Duodenal mucosa (tissue), 2 donors: Measurements from ENCODE around the gene ZCCHC14.
A peak's percentile ranks its signal among the peaks of the same experiment; 100 is the strongest.

Source experiments
- H3K27ac ChIP-seq: one replicate; pipeline ENCODE4 v1.7.0; 2013; ENCODE audit warnings: low read depth, low read length
- H3K27me3 ChIP-seq, 2 donors: one replicate each; pipeline ENCODE4 v1.7.0; 2013; ENCODE audit warnings: low read length in 2 of 2, control low read depth in 1 of 2; ENCODE audit not compliant: insufficient read depth in 2 of 2, control insufficient read depth in 1 of 2
- H3K36me3 ChIP-seq, 2 donors: one replicate each; pipeline ENCODE4 v1.7.0; 2013; ENCODE audit warnings: low read length in 2 of 2, control low read depth in 1 of 2; ENCODE audit not compliant: insufficient read depth in 2 of 2, control insufficient read depth in 1 of 2
- H3K4me1 ChIP-seq, 2 donors: one replicate each; pipeline ENCODE4 v1.7.0; 2013; ENCODE audit warnings: low read length in 2 of 2, control low read depth in 1 of 2; ENCODE audit not compliant: insufficient read depth in 2 of 2, control insufficient read depth in 1 of 2
- H3K4me3 ChIP-seq, 2 donors: one replicate each; pipeline ENCODE4 v1.7.0; 2013; ENCODE audit warnings: low read length in 2 of 2, low read depth in 1 of 2
- H3K9ac ChIP-seq, 2 donors: one replicate each; pipeline ENCODE4 v1.7.0; 2013; ENCODE audit warnings: low read length in 2 of 2, low read depth in 1 of 2
- H3K9me3 ChIP-seq, 2 donors: one replicate each; pipeline ENCODE4 v1.7.0; 2013; ENCODE audit warnings: low read length in 2 of 2, control low read depth in 1 of 2; ENCODE audit not compliant: control insufficient read depth in 1 of 2

The ZCCHC14 gene

DNA sequence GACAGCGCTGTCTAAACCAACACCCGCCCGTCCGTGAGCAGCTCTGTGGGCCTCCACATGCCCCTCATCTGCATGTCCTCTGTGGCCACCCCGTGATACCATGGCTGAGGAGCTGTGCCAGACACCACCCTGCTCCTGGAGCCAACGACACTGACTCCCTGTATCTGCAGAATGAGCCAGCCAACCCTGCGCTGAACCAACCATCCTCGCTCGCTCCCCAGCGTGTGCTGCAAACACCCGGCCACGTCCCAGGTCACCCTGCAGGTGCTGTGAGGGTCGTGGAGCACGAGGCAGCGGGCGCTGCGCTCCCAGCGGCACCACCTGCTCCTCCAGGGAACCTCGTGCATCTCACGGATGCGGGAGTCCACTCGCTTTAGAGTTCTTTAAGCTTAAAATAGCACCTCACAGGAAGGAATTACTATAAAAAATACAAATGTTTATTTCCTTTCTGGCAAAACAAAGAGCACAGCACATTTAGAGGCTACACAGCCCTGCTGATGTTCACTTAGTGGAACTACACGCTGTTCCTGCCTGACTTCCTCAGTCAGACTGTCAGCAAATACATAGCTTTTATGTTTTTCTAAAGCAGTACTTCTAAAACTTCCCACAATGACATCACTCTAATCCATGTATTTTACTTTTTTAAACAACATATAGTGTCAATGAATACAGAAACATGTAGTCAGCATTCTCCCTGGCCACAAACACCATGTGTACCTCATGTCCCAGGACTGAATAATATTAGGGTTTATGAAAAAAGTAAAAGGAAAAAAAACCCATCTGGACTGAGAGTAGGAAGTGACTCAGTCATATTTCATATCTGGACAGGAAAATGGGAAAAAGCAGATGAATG, 57.2 kb downstream of the ZCCHC14 start:
- Histone ChIP-seq H3K9ac (no peak overlapping the region), H3K27ac (peak overlapping the region; percentile 0), H3K4me1 (peaks cover 0 to 13% of the 10 kb centered on the region in 2 donors), H3K27me3 (no peaks in the 10 kb centered on the region), H3K9me3 (no peaks in the 10 kb centered on the region), H3K36me3 (peaks cover 0 to 14% of the 10 kb centered on the region in 2 donors), H3K4me3 (no peak overlapping the region)

DNA sequence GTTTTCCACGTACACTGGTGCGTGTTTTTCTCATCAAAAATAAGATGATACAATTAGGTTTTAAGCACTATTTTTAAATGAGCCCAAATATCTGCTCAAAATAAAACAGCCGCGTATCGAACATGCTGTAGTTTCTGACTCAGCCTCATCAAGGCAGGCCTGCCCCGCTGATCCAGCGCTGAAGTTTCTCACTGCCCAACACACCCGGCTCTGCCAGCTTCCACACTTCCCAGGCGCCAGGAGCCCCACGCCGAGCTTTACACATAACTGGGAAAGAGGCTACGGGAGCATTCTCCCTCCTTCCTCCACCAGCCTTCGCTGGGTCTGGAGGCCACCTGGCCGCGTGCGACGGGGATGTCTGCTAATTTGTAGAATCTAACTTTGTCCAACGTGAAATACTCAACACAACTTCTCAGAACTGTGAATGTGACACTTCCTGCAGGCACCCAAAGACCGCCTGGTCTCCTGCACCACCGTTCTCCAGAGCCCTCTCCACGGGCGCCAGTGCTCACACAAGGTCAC, 58.6 kb downstream of the ZCCHC14 start:
- Histone ChIP-seq H3K4me1 (peaks cover 0 to 13% of the 10 kb centered on the region in 2 donors), H3K4me3 (no peak overlapping the region), H3K9me3 (no peaks in the 10 kb centered on the region), H3K27me3 (no peaks in the 10 kb centered on the region), H3K36me3 (peaks cover 3 to 21% of the 10 kb centered on the region in 2 donors), H3K9ac (no peak overlapping the region), H3K27ac (no peak overlapping the region)

DNA sequence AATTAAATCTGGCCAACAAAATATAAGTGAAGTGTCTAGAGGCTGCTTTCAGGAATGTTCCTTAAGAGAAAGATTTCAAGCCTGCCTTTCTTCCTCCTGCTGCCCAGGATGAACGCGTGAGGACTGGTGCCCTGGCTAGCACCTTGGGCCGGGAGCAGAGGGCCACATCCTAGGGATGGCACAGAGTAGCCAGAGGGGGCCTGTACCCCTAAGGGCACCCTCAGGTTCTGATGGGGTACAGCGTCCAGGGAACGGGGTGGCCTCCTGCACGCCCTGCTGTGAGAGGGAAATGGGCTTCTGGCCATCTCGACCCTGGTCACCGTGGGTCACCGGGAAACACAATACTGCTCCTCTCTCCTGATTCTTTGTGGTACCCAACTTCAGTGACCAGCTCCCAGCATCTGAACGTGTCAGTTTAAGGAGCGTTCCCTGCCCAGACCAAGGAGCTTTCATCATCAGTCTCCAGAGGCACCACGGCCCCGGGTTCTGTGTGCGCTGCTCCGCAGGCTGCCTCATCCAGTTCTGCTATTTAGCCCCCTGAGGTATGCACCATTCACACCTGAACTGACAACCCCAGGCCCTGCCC, 60.4 kb downstream of the ZCCHC14 start:
- Histone ChIP-seq H3K9ac (no peak overlapping the region), H3K4me3 (no peak overlapping the region), H3K27ac (no peak overlapping the region), H3K9me3 (no peaks in the 10 kb centered on the region), H3K27me3 (no peaks in the 10 kb centered on the region), H3K4me1 (peaks cover 0 to 13% of the 10 kb centered on the region in 2 donors), H3K36me3 (peaks cover 11 to 29% of the 10 kb centered on the region in 2 donors)

DNA sequence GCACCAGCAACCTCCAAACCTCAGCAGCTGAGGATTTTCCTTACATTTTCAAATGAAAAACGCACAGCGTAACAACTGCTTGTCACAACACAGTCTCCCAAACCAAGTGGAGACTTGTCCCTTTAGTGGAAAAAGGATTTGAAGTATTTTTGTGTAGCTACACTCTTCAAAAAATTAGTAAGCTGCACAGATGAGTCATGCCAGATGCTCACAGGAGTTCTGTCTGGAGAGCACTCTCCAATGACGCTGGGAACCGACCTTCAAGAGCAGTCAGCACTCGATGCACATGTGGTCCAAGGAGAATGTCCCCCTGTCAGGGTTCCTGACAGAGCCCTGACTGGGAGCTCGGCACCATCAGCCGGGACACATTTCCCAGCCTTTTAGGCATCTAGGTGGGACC, 60.9 kb downstream of the ZCCHC14 start:
- Histone ChIP-seq H3K27ac (no peak overlapping the region), H3K27me3 (no peaks in the 10 kb centered on the region), H3K4me1 (peaks cover 0 to 13% of the 10 kb centered on the region in 2 donors), H3K9ac (no peak overlapping the region), H3K9me3 (no peaks in the 10 kb centered on the region), H3K36me3 (peaks cover 11 to 29% of the 10 kb centered on the region in 2 donors), H3K4me3 (no peak overlapping the region)

DNA sequence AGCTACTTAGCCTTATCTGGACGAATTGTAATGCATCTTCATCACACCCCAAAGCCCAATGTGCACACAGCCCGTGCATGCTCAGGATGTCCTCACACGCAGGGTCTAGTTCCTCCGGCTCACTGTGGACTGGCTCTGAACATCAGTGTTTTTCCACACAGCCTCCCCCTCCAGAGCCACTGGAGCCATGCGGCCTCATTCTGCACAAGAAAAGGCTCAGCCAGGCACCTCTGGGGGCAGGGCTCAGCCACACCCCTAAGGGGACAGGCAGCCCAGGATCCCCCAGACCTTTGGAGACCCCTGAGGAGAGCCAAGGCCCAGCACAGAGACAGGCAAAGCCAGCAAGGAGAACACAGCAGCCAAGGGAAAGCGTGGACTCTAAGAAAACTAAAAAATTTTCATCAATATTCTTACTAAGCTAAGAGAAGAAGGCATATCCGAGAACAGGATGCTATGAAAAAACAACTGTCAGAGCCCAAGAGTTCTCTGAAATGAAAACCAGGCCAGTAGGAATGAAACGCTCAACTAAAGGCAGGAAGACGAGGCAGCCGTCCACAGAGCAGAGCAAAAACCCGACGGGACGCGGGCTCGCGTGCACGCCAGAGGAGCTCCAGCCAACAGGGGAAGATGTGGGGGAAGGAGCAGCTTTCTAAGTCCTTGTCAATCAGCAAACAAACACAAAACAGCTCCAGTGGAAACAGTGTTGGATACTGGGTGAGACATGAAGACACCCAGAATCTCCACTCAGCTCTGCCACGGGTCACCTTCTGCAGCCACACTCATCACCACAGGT, 66.2 kb downstream of the ZCCHC14 start:
- no peak overlapping the region for H3K27ac ChIP-seq

DNA sequence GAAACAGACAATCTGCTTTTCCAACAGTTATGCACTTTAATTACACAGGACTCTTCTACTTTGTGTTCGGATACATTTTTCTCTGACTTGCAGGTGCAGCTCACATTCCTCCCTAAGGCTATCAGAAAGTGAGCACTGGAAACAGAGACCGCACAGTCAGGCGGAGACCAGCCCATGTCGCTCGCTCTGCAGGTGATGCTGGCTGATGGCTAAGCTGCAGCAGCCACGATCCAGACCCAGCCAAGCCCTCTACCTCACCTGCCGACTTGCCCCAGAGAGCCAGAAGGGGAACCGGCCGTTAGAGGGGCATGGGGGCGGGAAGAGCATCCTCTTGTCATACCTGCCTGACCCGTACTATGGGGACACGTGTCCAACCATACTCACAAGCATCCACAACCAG, 66.9 kb downstream of the ZCCHC14 start:
- no peak overlapping the region for H3K9ac ChIP-seq
- H3K9me3 ChIP-seq: no peaks in the 10 kb centered on the region
- no peaks in the 10 kb centered on the region for H3K4me1 ChIP-seq
- H3K36me3 ChIP-seq: peaks cover 15 to 66% of the 10 kb centered on the region in 2 donors
- H3K4me3 ChIP-seq: no peak overlapping the region
- H3K27ac ChIP-seq: no peak overlapping the region
- H3K27me3 ChIP-seq: no peaks in the 10 kb centered on the region

More for the DNA sequence above, 66.2 kb downstream of the ZCCHC14 start:
- Histone ChIP-seq H3K36me3 (peaks cover 15 to 62% of the 10 kb centered on the region in 2 donors), H3K4me3 (no peak overlapping the region), H3K9me3 (no peaks in the 10 kb centered on the region), H3K9ac (no peak overlapping the region), H3K4me1 (no peaks in the 10 kb centered on the region), H3K27me3 (no peaks in the 10 kb centered on the region)

DNA sequence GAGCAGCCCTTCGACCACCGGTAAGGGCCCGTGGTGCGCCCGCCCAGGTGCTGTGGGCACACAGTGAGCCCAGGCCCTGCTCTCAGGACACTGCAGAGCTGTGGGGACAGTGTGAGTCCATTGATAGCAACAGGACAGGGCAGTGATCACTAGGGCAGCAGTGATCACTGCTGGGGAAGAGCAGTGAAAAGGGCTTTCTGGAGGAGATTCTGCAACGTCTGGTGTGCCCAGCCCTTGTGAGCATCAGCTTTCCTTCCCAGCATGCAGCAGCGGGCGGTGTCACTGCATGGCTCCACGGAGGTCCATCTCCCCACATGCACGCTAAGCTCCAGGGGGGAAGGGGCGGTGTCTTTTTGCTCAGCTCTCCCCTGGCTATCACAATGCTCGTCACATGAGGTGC, 68.6 kb downstream of the ZCCHC14 start:
- Histone ChIP-seq H3K4me3 (no peak overlapping the region), H3K9me3 (no peaks in the 10 kb centered on the region), H3K36me3 (peaks cover 13 to 72% of the 10 kb centered on the region in 2 donors), H3K27ac (no peak overlapping the region), H3K9ac (no peak overlapping the region), H3K27me3 (no peaks in the 10 kb centered on the region), H3K4me1 (no peaks in the 10 kb centered on the region)

DNA sequence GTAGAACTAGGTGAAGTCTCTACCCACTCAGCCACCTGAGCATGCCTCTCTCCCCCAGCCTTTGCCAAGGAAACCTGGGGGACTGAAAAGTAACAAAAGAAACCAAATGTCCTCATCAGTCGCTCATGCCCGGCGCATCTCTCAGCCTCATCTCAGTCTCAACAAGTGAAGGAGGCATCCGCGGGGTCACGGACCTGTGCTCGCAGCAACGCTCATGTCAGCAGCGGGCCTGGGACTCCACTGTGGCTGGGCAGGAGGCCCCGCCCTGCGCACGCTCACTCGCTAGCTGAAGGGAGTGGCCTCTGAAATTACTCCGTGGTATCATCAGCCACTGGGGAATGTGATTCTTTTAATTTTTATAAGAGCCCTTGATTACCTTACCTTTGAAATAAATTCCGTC, 69.4 kb downstream of the ZCCHC14 start:
- Histone ChIP-seq H3K36me3 (peaks cover 8 to 65% of the 10 kb centered on the region in 2 donors), H3K27ac (no peak overlapping the region), H3K27me3 (no peaks in the 10 kb centered on the region), H3K4me3 (no peak overlapping the region), H3K9ac (no peak overlapping the region), H3K4me1 (no peaks in the 10 kb centered on the region), H3K9me3 (no peaks in the 10 kb centered on the region)

DNA sequence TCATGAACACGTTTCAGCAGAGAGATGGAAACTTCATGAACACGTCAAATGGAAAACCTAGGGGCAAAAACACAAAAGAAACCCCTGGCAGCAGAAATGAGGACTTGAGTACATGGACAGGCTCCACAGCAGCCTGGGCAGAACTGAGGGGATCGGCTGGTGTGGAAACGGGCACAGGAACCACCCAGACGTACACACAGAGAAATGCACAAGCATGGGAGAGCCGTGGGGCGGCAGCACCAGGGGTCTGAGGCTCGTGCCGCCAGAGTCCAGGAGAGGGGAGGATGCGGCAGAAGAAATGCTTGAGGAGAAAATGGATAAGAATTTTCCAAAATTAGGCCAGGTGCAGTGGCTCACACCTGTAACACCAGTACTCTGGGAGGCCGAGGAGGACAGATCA, 70.7 kb downstream of the ZCCHC14 start:
- Histone ChIP-seq H3K4me1 (no peaks in the 10 kb centered on the region), H3K27me3 (no peaks in the 10 kb centered on the region), H3K27ac (no peak overlapping the region), H3K4me3 (no peak overlapping the region), H3K36me3 (peaks cover 19 to 78% of the 10 kb centered on the region in 2 donors), H3K9ac (no peak overlapping the region), H3K9me3 (no peaks in the 10 kb centered on the region)
